Chondrocyte (in vitro differentiated cells): ENCODE data around the gene ATAD3B. TPM values are rescaled to one million over a fixed set of nuclear protein-coding genes. Genes with fewer than 3 reads are reported as not detected.
"Not testable (repeated sequence)": the region's sequence is repeated elsewhere in the genome, so short reads cannot be mapped to it uniquely, and the experiment has no call there.

Experiments
- DNase-seq: peaks from one replicate; pipeline ENCODE4 v3.0.0; 2021; ENCODE audit warnings: mixed read lengths, low spot score
- H3K27ac Mint-ChIP-seq: one replicate; pipeline ENCODE4 v1.8.0; 2021; ENCODE audit warnings: mild to moderate bottlenecking, moderate library complexity, mixed read lengths; ENCODE audit not compliant: unreplicated experiment
- H3K27me3 Mint-ChIP-seq: 2 replicates; pipeline ENCODE4 v1.8.0; 2021; ENCODE audit warnings: low read depth, mixed read lengths
- H3K36me3 Mint-ChIP-seq: 2 replicates; pipeline ENCODE4 v1.8.0; 2021; ENCODE audit warnings: low read depth, mixed read lengths
- H3K4me1 Mint-ChIP-seq: 2 replicates; pipeline ENCODE4 v1.8.0; 2021; ENCODE audit warnings: low read depth, mild to moderate bottlenecking, mixed read lengths
- H3K4me3 Mint-ChIP-seq: one replicate; pipeline ENCODE4 v1.8.0; 2021; ENCODE audit warnings: mild to moderate bottlenecking, moderate library complexity, mixed read lengths; ENCODE audit not compliant: unreplicated experiment
- H3K9me3 Mint-ChIP-seq: 2 replicates; pipeline ENCODE4 v1.8.0; 2021; ENCODE audit warnings: low read depth, mixed read lengths
- CTCF ChIP-seq: fragments of 200-600 bp; sonication (generic); IDR thresholded peaks from 2 replicates; pipeline ENCODE4 v1.5.0; 2021; ENCODE audit warnings: antibody characterized with exemption, mild to moderate bottlenecking, moderate library complexity
- total RNA-seq: library from RNA; stranded (reverse); gene quantifications from 3 replicates; pipeline ENCODE4 v1.2.1, GENCODE V29; 2021

ATAD3B gene
- total RNA-seq, 1 donor from 2014 or later: 24.3 TPM

- not testable (repeated sequence) for H3K36me3 Mint-ChIP-seq, H3K27me3 Mint-ChIP-seq, H3K9me3 Mint-ChIP-seq, H3K4me1 Mint-ChIP-seq, DNase-seq
- H3K4me3 Mint-ChIP-seq: peak overlapping the region; percentile 65
- peak overlapping the region; percentile 99 for H3K27ac Mint-ChIP-seq
- TF ChIP-seq CTCF: peak; percentile 62
These were observed 33.8 kb downstream of the ATAD3B start for GRCh38 chr1:1505366-1505798.

- H3K27me3 Mint-ChIP-seq, H3K4me3 Mint-ChIP-seq, DNase-seq, H3K9me3 Mint-ChIP-seq, H3K36me3 Mint-ChIP-seq: not testable (repeated sequence)
- Mint-ChIP-seq H3K27ac (peak overlapping the region; percentile 99), H3K4me1 (peaks cover 11% of the 10 kb centered on the region)
These were observed 34.2 kb downstream of the ATAD3B start for GRCh38 chr1:1505801-1506200.

- Mint-ChIP-seq H3K4me3 (no peak overlapping the region), H3K9me3 (peaks cover 4% of the 10 kb centered on the region), H3K27ac (no peak overlapping the region), H3K4me1 (peaks cover 16% of the 10 kb centered on the region), H3K27me3 (no peaks in the 10 kb centered on the region), H3K36me3 (no peaks in the 10 kb centered on the region)
- DNase-seq: no peak
- no peak for TF ChIP-seq CTCF
These were observed 35.7 kb downstream of the ATAD3B start for GRCh38 chr1:1507305-1507704.

GRCh38 chr1:1508775-1509464, 37.4 kb downstream of the ATAD3B start:
- not testable (repeated sequence) for H3K4me3 Mint-ChIP-seq, DNase-seq, H3K9me3 Mint-ChIP-seq, H3K36me3 Mint-ChIP-seq, H3K27me3 Mint-ChIP-seq, H3K27ac Mint-ChIP-seq
- peaks cover 19% of the 10 kb centered on the region for H3K4me1 Mint-ChIP-seq

GRCh38 chr1:1509465-1509850, 37.9 kb downstream of the ATAD3B start:
- H3K4me3 Mint-ChIP-seq, H3K27me3 Mint-ChIP-seq, H3K36me3 Mint-ChIP-seq, DNase-seq, H3K9me3 Mint-ChIP-seq, H3K27ac Mint-ChIP-seq: not testable (repeated sequence)
- peaks cover 22% of the 10 kb centered on the region for H3K4me1 Mint-ChIP-seq

GRCh38 chr1:1510912-1511532, 39.5 kb downstream of the ATAD3B start:
- peaks cover 18% of the 10 kb centered on the region for H3K4me1 Mint-ChIP-seq
- no peak for DNase-seq
- TF ChIP-seq CTCF: no peak
- no peaks in the 10 kb centered on the region for H3K27me3 Mint-ChIP-seq
- H3K4me3 Mint-ChIP-seq: peak overlapping the region; percentile 77
- H3K9me3 Mint-ChIP-seq: peaks cover 4% of the 10 kb centered on the region
- H3K27ac Mint-ChIP-seq: peak overlapping the region; percentile 88
- peaks cover 2% of the 10 kb centered on the region for H3K36me3 Mint-ChIP-seq
